ENCODE measurements around the gene C1orf116.

The C1orf116 gene

DNA sequence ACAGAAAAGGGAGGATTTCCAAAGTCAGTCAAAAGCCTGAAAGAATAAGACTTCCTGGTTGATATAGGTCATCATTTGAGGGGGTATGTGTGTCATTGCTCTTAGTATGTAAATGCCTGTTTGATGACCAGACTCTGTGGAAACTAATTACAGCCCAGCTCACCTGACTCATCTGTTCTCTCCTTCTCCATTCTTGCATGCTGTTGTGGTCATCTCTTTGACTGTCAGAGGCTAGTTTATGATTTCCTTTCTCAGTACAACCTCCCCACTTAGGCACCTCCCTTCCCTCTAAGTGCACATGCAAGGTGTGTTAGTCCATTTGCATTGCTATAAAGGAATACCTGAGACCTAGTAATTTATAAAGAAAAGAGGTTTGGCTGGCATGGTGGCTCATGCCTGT lies 2.4 kb upstream of the C1orf116 start:
- DNase-seq (ENCODE audit: low spot score), result no peak

DNA sequence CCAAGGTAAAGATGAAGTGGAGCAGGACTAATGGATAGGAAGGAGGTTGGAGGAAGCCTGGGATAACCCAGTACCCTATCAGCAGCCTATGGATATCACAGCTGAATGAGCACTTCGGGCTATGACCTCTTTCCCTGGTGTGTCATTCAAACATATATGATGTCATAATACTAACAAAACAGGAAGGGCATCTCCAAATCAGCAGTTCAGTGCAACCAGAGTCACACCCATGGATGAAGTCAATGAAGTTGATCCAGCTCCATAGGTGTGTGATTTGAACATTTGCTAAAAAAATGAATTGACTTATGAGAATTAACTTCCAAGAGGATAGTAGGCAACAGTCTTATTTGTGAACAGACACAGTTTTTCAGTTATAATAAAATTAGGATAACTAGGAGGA lies 1.7 kb upstream of the C1orf116 start:
- DNase-seq (ENCODE audit: low spot score), result no peak

DNA sequence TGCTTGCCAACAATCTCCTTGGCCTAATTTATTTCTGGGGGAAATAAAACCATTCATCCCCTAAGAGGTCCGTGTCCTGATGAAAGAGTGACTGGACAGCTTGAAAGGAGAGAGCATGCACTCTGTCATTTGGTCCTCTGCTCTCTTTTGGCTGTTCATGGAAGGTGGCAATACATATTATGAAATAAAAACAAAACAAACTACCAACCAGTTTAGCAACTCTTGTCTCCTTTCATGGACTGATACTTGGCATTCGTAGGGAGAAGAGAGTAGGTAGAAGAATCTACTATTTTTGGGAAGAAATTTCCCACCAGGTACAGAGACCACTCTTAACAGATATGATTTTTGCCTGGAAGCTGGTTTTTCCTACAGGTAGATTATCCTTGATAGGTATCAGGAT lies 746 bp upstream of the C1orf116 start:
- DNase-seq (ENCODE audit: low spot score), result no peak

DNA sequence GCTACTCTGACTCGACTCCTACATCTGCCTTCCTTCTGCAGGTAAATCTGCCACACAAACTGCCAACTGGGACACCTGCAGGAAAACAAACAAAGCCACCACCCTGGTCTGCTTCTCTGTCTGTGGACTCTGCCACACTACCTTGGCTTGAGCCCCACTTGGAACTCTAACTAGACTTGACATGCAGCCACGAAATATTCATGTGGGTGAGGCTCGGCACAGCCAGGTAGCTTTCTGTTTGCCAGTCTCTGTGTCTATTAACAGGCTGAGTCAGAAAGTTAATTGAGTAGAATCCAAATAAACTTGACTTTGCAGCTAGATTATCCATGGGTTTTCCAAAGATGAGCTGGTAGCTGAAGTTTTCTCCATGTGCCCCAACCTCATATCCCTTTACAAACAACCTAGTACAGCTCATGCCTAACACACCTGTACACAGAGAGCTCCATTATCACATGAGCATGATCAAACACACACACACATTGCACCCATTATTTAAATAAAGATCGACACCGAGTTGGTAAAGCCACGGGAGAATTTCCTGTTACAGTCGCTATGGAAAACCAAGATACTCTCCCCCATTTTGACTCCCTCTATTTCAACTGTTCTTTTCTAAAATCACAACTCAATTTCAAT lies 808 bp downstream of the C1orf116 start:
- DNase-seq (ENCODE audit: low spot score), result no peak

DNA sequence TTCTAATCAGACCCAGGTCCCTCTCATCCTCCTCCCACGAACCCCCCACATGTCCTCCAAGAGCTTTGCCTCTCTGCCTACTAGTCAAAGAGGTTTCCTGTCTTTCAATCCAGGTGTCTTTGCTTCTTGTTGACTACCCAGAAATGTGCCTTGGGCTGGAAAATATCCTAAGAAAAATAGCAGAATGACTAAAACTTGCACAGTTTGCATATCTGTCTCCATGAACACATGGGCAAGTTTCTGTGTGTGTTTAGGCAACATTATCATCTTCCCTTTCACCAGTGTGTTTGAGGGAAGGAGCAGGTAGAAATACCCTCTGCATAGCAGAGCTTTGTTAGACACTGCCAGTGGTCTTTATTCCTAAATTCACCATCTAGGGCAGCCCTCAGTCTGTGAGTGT lies 1.5 kb downstream of the C1orf116 start:
- no peak for DNase-seq (ENCODE audit: low spot score)

DNA sequence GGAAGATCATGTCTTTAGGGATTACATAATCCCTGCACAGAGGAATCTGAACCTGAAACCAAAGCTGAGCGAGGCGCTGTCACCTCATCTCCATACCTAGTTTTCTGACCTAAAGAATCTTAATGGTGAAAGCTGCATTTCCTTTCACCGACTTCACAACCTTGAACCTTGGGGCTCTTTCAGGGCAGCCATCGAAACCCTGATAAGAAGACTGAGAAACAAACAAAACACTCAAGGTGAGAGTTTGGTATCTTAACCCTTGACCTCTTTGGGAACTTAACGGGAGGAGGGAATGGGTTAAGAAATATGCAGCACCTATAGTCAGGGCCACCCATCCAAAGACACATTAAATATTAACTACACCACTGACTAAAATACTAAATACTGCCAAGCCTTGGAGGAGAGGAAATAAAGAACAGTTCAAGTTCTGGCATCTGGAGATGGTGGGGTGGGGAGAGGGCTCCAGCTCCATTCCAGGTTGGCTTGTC lies 2.0 kb downstream of the C1orf116 start:
- DNase-seq (ENCODE audit: low spot score), result no peak

DNA sequence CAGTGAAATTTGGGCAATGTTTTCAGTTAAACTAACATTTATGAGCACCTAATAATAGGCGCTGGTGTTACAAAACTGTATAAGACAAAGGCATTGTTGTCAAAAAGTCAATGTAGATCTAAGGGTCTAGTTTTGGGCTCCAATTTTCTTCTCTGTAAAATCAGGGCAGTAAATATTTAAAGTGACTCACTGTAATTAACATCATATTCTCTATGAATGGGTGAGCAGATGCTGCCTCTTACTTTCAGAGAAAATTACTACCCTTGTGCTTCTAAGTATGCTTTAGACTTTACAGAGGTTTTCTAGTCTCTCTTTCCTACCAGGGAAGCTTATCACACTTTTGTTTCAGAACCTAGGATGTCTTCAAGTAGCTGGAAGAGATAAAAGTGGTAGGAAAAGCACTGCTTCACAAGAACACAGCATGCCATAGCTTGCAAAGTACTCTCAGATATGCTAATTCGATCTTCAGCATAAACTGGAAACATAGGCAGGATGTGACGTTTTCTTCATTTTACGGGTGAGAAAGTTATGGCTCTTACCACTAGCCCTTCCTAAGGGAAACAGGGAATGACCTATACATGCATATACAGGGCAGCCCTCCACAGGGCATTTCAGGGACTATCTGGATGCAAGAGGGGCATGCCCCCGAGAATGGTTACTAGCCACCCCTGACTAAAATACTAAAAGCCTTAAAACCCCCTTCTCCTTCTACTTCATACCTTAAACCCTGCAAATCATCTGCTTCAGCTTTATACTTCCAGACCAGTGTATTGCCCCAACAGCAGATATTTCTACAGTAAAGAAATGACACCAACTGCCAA lies 2.6 kb downstream of the C1orf116 start:
- DNase-seq (ENCODE audit: low spot score), result no peak

DNA sequence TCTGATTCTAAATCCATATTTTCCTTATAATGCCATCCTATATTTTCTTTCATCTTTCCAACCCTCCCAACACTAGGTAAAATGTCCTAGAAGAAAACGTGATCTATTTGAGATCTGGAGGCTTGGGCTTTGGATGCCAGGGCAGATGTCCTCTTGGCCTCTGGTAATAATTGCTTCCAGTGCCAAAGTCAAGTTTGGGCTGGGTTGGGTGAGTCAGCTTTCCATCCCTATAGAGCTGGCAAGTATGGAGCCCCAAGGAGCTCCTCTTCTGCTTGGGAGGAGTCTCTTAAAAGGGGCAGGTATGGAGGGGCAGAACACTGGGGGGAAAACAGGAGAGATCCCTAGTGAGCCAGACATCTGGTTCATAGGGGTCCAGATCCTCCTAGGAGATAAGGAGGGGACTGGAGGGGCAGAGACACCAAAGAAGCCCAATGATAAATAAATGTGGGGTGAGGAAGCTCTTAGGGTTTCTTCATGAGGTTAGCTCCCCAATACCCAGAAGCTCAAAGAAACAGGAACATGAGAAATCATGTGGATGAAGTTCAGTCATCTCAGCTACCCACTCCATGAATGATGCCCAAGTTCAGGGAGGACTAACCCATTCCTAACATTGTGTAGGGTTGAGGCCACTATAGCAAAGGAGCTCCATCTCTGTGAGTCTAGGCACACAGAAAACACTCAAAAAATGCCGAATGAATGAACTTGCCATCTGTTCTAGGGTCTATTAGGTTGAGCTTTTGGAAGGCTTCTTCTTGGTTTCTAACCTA lies 3.5 kb downstream of the C1orf116 start:
- DNase-seq (ENCODE audit: low spot score), result no peak

DNA sequence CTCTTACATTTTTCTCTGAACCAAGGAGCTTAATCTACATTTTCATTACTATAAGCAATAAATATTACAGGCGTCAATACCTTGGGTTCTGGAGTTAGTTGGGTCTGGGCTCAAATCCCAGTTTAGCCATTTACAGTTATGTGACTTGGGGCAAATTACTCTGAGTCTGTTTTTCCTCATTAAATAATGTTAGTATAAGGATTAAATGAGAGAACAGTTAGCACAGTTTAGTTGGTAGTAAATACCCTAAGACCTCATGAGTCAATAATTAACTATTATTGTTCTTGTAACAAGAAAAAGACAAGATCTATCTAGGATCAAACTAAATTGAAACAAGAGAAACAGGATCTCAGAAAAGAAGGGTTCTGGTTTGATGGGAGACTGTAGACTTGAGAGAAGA lies 4.6 kb downstream of the C1orf116 start:
- DNase-seq (ENCODE audit: low spot score), result no peak

DNA sequence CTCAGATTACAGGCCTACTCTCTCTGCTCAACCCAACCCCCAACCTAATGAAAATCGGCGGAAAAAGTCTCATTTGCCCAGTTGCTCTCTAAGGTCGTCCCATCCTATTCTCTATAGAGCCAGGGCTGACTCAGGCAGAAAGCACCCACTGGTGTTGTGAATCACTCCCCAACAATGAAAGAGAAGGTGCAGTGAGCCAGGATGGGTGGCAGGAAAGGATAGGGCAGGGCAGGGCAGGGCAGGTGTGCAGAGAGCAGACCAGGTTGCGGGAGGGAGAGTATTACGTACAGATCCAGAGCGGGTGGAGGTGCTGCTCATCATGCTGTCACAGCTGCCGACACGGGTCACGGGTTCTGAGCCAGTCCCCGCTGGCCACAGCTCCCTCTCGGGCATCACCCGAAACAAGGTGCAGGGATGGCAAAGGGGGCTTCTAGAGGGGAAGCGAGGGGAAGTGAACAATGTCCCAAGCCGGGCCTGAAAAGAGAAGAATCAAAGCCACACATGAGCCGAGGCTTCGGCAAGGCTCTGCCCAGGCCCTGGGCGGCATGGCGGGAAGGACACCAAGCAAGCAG lies 5.3 kb downstream of the C1orf116 start:
- no peak for DNase-seq (ENCODE audit: low spot score)

DNA sequence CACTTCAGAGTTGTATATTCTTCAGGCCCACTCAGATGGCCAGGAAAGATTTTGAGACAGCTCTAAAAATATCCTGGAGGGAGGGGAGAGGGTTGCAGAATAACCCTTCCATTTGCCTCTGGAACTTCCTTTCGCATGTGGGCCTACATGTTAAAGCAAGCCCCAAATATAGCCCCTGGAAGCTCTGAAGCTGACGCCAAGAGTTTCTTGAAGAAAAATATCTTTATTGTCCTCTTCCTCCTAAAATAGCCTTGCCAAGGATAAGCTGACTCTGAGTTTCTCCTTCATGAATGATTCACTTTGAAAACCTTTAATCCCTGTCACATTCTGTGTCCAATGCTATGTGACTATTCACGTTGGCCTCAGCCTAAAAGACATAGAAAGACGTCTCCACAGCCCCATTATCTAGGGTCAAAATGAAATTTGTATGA lies 6.4 kb downstream of the C1orf116 start:
- no peak for DNase-seq (ENCODE audit: low spot score)

DNA sequence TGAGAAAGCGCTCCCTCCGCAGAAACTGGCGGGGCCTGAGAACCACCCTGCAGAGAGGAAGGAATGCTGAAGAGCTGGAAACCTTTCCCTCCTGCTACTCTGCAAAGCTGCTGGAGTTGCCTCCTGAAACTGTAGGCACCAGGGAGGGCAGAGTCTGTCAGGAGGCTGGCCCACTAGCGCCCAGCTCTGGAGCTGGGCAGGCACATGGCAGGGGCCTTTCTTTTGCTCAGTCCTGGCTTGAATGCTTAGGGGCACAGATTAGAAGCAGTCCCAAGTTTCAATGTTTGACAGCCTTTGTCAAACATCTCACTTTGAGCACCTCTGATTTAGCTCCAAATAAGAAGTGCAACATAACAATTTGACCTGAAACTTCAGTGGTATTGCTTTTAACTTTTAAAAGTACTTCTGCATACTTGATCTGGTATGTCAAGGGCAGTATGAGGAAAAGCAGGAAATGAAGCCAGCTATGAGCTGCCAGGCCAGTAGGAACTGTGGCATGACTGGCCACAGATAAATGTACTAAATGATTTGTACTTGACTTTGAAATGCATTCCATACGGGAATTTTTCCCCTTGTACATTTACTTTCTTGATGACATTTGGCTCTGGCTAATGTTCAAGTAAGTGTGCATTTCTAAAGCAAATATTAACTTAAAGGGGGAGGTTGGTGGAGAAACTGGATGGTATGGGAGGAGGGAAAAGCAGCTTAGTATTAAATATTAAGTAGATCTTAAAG lies 7.2 kb downstream of the C1orf116 start:
- DNase-seq (ENCODE audit: low spot score), result no peak

DNA sequence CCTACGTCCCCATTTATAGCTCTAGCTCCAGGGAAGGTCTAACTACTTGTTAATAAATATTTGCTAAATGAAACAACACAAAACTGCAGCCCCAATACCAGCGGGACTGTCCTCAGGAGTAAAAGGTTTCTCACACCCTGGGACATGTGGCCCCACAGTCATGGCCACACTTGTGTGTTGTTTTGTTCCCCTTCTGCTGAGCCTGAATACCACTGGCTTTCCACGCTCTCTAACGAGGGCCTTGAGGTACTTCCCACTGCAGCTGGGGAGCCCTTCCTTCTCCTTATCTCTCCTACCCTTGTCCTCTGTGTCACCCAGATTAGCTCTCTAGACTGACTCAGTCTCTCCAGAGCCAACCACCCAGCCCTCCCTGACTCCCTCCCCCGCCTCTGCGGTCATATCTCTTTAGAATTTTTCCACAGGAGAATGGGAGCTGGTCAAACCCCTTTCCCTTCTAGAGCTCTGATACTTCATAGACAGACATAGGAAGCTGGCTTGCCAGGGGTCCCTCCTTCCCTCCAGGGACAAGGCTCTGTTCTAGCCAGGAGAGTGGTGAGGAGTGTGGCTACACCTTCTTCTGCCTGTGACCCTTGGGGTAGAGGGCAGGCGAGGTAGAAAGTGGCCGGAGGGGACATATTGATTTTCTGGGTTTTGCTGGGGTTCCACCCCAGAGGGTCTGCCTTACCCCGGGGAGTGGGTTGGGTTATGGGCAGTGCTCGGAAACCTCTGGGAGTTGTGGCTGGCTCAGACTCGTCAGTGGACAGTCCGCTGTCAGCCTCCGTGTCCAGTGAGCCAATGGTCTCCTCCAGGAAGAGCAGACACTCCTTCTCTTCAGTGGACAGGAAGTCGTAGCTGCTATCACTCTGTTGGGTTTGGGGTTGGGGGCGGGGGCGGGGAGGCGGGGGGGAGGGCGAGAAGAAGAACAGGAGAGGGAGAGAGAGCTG lies 8.1 kb downstream of the C1orf116 start:
- DNase-seq (ENCODE audit: low spot score), result no peak

DNA sequence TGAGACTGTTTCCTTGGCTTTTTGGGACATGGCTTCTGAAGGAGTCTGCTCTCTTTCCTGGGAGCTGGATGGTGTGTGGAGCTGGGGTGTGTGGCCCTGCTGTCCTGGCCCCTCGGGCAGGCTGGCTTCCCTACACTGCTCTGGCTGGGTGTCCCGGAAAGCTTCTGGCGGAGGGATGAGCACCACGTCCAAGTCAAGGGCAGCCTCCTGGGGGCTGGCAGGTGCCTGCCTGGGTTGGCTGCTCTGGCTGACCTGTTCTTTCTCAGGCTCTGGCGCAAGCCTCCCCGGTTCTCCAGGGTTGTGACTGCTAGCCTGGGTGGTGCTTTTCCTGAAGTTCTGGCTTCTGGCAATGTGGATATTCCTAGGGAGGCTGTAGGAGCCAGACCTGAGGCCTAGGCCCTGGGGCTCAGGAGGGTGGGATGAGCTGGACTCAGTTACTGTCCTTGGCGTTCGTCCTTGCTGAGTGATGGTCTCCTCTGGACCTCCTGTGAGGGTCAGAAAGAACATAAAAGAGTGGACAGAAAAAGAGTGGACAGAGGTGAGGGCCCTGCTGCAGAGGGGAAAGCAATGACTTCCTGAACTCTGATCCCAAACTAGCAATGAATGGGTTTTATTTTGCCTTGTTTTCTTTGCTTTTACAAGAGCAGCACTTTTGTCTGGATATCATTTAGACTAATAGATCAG lies 9.4 kb downstream of the C1orf116 start:
- no peak for DNase-seq (ENCODE audit: low spot score)

DNA sequence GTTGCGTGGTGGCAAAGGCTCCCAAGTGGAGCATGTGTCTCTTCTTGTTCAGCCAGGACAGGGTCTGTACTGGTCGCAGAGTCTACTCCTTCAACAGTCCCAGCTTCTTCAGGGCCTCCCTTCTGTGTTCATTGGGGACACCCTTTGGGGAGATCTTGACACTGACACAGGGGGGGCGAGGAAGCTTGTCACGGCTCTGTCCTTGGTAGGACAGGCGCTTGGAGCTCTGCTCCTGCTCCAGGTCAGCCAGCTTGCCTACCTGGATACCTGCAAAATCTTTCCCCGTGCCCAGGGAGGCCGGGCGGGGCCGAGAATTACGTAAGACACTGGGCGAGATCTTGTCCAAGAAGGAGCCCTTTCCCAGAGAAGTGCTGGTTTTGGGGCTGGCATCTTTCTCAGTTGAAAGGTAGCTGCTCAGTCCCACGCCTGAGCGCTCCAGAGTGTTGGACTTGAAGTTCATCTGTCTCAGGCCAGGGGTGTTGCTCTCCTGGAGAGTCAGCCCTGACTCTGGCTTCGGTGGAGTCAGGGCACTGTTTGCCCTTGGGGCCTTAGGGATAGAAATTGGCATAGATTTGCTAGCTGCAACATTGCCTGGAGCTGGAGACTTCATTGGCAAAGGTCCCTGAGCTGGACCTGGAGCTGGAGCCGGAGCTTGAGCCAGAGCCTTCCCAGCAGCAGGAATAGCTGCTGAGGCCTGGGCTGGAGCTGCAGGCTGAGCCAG lies 10.5 kb downstream of the C1orf116 start:
- DNase-seq (ENCODE audit: low spot score), result no peak

DNA sequence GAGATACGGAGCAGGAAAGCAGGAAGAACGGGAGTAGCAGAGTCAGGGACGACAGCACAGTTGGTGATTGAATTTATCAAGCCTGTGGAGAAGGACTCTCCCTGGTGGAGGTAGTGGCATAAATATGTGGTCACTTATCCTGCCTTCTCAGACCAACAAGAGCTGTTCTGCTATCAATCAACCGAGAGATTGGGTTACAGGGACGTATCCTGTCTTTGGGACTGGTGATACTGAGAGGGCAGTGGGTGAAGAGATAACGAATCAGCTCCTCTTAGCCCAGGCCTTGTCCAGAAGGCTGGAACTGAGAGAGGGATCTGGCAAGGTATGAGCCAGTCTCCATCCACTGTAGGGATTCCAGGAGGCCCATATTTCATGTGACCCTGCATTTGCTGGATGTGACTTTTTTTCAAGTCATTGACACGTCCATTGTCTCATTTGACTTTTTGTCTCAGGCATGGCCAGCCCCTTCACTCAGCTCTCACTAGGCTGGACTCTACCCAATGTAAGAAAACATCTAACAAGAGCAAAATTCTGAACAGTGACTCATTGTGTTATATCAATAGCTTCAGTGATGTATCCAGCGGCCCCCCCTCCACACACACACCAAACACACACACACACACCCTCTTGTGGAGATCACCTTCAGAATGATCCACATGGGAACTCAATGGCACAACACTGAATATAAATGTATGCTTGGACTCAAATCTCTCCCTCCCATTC lies 11.3 kb downstream of the C1orf116 start:
- no peak for DNase-seq (ENCODE audit: low spot score)

DNA sequence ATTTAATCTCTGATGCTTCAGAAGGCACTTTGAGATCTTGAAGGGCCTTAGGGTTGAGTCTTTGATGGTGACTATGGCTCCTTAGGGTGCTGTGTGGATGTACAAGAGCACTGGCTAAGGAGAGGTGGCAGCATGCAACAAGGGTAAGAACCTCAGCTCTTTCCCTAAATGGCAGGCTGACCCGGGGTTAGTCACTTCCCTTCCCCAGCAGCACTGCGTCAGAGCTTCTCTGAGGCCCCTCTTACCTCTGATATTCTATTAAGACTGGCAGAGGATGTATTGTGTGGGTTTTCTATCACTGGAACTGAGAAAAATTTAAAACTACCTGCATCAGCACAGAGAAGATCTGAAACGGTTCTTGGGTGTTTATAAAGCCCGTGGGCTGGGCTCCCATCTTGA lies 11.8 kb downstream of the C1orf116 start:
- no peak for DNase-seq (ENCODE audit: low spot score)

DNA sequence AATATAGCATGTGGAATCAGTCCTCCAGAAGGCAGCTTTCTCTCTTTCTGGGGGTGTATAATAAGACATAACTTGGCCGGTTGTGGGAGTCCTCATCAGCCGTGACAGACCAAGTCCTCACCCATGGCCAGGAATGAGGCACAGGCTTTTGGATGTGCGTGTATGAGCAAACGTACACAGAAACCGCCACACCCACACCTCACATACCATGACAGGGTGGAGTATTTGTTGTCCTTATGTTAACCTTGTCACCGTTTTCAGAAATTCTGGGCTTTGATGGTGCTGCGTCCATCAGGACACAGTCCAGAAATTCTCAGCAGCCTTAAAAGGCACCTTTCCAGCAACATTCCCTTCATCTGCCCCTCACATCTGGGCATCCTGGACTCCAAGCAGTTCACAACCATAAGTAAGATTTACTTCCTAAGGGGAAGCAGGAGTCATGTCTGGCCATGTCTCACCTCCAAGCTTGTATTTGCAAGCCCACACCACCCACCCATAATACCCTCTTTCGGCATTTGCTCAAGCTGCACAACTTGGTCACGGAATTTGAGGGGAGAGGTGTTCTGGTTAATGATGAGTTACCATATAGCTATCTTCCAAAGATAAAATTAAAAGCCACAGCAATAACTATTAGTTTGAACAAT lies 12.4 kb downstream of the C1orf116 start:
- DNase-seq (ENCODE audit: low spot score), result no peak
